Measurements from ENCODE around the gene SNAPC5. TPM values are rescaled to one million over a fixed set of nuclear protein-coding genes. Genes with fewer than 3 reads are reported as not detected.

The SNAPC5 gene
- total and polyA plus RNA-seq, 2 of the 13 experiments (the other 11 are each of a cell fraction or from before 2014, with no cell fraction given): 14.8 to 36.2 TPM

DNA sequence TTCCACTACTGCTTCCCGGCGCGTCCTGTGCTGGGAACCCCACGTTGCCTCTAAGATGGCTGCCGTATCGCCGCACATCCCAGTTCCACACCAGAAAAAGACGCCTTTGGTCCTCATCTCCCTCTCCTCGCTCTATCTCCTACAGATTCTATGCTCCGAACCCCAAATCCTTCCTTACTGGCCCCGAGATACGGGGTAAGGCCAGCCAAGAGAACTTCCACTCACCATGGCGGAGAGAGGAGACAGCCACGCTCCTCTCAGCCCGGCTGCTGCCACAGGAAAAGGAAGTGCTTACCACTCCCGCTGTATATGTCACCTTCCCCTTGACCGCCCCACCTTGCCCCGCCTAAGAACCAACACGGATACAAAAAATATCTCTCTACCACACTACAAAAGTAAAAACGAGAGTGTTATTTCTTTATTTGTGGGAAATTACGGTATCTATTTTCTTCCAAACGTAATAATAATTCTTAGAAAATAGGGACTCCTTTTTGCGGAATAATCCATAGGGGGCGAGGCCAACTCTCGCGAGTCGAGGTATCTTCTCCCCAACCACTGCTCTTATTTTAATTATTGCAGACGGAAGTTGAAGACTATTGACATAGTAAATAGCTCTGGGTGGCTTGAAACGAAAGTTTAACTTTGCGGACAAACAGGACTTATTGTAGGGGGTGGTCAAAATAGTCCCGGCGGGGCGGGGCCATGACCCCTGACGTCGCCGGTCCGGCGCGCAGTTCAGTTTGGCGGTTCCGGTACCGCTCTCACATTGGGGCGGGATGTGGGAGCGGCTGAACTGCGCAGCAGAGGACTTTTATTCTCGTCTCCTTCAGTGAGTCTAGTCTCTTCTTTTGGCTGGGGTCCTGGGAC is 7.2 kb upstream of the SNAPC5 start, which contains the start of the genes RPL4 and ZWILCH (continued):
- TF ChIP-seq, protein P1, sequence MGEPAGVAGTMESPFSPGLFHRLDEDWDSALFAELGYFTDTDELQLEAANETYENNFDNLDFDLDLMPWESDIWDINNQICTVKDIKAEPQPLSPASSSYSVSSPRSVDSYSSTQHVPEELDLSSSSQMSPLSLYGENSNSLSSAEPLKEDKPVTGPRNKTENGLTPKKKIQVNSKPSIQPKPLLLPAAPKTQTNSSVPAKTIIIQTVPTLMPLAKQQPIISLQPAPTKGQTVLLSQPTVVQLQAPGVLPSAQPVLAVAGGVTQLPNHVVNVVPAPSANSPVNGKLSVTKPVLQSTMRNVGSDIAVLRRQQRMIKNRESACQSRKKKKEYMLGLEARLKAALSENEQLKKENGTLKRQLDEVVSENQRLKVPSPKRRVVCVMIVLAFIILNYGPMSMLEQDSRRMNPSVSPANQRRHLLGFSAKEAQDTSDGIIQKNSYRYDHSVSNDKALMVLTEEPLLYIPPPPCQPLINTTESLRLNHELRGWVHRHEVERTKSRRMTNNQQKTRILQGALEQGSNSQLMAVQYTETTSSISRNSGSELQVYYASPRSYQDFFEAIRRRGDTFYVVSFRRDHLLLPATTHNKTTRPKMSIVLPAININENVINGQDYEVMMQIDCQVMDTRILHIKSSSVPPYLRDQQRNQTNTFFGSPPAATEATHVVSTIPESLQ (CRISPR knock-in tag; conservative IDR thresholded peaks at IDR 0.05): no peak
- no peak for TF ChIP-seq ADNP (CRISPR knock-in tag; IDR thresholded peaks at IDR 0.05)
- TF ChIP-seq RFX1 (IDR thresholded peaks at IDR 0.05): no peak
- TF ChIP-seq ZNF24 (IDR thresholded peaks at IDR 0.05): no peak
- no peak for TF ChIP-seq RAD51 (IDR thresholded peaks at IDR 0.05; ENCODE audit: borderline replicate concordance)
- TF ChIP-seq ZNF318 (CRISPR knock-in tag; IDR thresholded peaks at IDR 0.05): no peak
- TF ChIP-seq, protein P2, sequence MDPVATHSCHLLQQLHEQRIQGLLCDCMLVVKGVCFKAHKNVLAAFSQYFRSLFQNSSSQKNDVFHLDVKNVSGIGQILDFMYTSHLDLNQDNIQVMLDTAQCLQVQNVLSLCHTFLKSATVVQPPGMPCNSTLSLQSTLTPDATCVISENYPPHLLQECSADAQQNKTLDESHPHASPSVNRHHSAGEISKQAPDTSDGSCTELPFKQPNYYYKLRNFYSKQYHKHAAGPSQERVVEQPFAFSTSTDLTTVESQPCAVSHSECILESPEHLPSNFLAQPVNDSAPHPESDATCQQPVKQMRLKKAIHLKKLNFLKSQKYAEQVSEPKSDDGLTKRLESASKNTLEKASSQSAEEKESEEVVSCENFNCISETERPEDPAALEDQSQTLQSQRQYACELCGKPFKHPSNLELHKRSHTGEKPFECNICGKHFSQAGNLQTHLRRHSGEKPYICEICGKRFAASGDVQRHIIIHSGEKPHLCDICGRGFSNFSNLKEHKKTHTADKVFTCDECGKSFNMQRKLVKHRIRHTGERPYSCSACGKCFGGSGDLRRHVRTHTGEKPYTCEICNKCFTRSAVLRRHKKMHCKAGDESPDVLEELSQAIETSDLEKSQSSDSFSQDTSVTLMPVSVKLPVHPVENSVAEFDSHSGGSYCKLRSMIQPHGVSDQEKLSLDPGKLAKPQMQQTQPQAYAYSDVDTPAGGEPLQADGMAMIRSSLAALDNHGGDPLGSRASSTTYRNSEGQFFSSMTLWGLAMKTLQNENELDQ (CRISPR knock-in tag; IDR thresholded peaks at IDR 0.05; ENCODE audit: borderline replicate concordance): no peak
- no peak for TF ChIP-seq ZNF570 (CRISPR knock-in tag; IDR thresholded peaks at IDR 0.05; ENCODE audit: borderline replicate concordance)
- peak; percentile 84 for TF ChIP-seq PHF8 (CRISPR knock-in tag; IDR thresholded peaks at IDR 0.05)
- TF ChIP-seq ZNF20 (CRISPR knock-in tag; IDR thresholded peaks at IDR 0.05): no peak
- no peak for TF ChIP-seq ZBTB1 (CRISPR knock-in tag; IDR thresholded peaks at IDR 0.05; ENCODE audit: borderline replicate concordance)
- peak; percentile 83 for TF ChIP-seq ELF4 (CRISPR knock-in tag; IDR thresholded peaks at IDR 0.05; ENCODE audit: borderline replicate concordance)
- TF ChIP-seq, protein P3, sequence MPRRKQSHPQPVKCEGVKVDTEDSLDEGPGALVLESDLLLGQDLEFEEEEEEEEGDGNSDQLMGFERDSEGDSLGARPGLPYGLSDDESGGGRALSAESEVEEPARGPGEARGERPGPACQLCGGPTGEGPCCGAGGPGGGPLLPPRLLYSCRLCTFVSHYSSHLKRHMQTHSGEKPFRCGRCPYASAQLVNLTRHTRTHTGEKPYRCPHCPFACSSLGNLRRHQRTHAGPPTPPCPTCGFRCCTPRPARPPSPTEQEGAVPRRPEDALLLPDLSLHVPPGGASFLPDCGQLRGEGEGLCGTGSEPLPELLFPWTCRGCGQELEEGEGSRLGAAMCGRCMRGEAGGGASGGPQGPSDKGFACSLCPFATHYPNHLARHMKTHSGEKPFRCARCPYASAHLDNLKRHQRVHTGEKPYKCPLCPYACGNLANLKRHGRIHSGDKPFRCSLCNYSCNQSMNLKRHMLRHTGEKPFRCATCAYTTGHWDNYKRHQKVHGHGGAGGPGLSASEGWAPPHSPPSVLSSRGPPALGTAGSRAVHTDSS (CRISPR knock-in tag; conservative IDR thresholded peaks at IDR 0.05): no peak
- no peak for TF ChIP-seq TCF7L2 (IDR thresholded peaks at IDR 0.05; ENCODE audit: low read depth, low read length)
- no peak for TF ChIP-seq ZNF354B (CRISPR knock-in tag; IDR thresholded peaks at IDR 0.05)

Measured in HepG2 (cell line).